GM21528 (cell line): Measurements from ENCODE around the gene ADAMTS8.
"Not testable (repeated sequence)": the region's sequence is repeated elsewhere in the genome, so short reads cannot be mapped to it uniquely, and the experiment has no call there.

ENCODE experiments used
- ATAC-seq: cut with Tn5 transposase; IDR thresholded peaks from one replicate; pipeline ENCODE4 v1.9.1; 2021; ENCODE audit warnings: mild to moderate bottlenecking, moderate library complexity; ENCODE audit not compliant: unreplicated experiment, low FRiP score

ADAMTS8 gene

DNA sequence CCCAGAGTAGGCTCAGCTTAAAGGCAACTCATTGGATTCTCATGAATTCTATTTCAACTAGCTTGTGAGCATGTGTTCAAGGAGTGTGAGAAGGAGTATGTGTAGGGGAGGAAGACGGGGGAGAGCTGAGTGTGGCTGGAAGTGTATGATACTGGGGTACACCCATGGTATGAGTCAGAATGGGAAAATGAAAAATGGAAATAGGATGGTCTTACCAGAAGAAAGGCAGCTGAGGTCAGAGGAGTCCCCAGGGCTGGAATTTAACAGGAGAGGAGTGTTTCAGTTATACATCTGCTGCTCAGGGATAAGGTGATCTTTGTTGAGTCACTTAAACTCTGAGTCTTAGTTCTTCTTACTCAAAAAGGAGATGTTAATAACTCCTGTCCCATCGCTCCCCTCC, 13.3 kb upstream of the ADAMTS8 start:
- ATAC-seq, result no peak

DNA sequence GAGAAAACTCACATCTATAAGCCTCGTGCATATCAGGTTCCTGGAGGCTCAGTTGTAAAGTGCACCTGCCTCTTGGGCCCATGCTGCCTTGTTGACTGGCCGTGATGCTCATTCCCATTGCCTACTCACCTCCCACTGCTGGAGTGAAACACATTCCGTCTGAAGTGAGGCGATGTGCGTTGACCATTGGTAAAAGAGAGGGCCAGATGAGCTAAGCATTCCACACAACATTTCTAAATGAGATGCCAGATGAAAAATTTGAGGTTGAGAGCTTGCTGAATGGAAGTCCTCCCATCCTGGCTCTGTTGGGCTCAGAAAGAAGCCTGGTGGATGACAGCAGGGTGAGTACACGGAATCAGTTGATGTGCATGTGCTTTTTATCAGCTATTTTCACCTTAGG, 11.5 kb upstream of the ADAMTS8 start:
- ATAC-seq, result no peak

DNA sequence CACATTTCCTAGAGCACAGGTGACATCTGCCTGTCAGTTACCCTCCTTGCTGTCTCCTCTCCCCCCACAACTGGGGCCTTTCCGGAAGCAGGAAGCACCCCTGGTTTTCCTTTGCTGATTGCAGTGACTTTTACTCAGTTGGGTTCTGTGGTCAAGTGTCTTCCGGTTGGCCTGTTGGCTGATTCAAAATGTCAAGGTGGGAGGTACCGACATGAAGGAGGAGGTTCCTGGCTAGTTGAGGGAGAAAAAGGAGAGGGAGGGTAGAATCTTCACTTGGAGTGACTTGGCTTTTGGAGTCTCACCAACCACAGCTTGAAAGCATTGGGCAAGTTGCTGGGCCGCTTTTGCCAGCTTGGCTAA, 10.7 kb upstream of the ADAMTS8 start:
- ATAC-seq, result no peak

DNA sequence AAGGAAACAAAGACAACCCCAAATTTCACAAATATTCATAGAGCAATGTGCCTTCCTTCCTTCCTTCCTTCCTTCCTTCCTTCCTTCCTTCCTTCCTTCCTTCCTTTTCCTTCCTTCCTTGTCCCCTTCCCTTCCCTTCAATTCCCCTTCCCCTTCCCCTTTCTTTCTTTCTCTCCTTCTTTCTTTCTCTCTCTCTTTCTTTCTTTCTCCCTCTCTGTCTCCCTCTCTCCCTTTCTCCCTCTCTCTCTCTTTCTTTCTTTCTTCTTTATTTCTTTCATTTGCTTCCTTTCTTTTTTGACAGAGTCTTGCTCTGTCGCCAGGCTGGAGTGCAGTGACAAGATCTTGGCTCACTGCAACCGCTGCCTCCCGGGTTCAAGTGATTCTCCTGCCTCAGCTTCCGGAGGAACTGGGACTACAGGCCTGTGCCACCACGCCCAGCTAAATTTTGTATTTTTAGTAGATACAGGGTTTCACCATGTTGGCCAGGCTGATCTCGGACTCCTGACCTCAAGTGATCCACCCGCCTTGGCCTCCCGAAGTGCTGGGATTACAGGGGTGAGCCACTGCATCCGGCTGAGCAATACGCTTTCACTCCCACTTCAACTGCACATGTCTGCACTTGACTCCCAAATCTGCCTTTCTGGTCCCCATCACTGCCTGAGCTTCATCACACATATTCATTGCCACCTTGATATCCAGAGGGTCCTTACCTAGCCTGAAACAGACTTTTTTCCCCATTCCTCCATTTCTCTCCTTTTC, 10.2 kb upstream of the ADAMTS8 start:
- not testable (repeated sequence) for ATAC-seq

DNA sequence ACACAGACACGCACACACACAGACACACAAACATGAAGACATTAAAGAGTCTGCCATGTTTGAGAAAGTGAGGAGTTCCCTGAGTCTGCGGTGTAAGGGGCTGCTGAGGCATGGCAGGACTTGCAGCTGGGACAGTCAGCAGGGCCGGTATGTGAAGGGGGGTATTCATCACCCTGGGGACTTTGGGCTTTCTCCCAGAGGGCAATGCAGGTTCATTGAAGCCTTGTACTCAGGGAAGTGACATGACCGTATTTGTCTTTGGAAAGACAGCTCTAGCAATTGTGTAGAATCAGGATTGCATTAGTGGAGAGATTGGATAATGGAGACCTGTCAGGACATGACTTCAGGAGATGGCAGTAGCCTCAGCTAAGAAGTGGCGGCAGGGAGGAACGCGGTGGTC, 9.4 kb upstream of the ADAMTS8 start:
- ATAC-seq, result no peak

DNA sequence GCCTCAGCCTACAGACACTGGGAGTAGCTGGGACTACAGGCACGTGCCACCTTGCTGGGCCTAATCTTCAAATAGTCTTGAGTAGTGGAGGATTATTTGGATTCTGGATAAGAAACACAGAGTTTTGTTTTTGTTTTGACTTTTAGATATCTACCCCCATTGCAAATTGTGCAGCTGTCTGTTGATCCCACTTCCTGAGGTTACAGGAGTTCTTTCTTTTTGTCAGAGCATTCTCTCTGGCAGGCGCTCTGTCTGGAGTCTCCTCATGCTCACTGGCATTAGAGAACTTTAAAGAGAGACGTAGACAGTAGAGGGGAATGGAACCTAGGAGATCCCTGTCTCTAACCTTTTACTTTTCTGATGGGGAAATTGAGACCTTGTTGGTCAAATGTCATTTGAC, 7.8 kb upstream of the ADAMTS8 start:
- no peak for ATAC-seq

DNA sequence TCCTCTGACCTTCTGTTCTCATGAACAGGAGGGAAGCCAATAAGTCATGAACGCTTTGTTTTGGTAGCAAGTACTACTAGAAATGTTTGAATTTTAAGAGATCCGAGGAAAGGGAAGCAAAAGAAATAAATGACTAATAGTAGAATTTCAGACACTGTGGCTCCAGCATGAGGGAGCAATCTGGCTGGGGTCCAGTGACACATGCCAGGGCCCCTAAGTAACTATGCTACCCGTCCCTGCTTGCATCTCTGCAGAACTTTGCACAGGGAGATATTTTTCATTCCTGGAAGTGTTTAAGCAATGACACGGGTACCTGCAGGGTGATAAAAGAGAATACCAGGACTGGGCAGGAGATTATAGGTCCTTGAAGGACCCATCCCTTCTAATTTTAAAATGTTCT, 7.3 kb upstream of the ADAMTS8 start:
- ATAC-seq, result no peak

DNA sequence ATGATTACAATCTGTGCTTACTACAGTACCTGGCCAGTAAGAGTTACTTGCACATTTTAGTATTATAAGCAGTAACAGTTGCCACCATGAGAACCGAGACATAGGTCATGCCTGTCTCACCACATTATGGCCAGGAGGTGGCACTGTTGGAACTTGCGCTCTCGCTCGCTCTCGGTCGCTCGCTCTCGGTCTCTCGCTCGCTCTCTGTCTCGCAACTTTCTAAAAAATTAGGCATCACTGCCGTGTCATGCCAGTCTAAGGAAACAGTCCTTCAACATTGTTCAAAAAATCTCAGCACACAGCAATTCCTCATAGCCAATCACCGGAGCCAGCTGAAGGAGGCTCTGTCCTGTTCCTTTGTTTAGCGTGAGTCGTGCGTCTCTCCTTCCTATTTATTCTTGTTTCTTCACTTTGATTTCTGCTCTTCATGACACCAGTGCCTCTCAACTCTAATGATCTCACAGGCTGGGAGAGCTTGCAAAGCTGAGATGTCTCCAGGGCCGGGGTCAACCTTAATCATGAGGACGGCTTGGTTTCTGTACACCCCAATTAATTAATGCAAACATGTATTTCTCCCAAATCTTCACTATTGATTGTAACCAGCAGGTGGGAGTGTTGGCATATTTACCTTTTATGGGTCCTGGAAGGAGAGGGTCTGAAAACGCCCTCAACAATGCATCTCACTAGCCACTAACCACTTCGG, 6.3 kb upstream of the ADAMTS8 start:
- ATAC-seq, result peak; percentile 92

DNA sequence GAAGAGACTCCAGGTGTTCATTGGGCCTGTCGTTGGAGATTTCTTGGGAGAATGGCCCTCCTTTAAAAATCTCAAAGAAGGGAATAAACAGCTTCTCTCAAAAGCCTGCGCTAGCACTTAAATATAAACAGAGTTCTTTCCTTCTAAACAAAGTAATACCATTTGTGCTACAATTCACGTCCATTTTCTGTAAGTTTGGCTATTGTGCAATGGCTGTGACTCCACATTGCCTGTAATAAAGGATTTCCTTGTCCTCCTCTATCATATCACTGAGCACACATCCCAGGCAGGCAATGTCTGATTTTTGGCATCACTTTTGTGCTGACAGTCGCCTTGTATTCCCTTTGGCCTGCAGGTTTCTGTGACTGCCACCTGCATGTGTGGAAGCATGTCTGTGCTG, 4.9 kb upstream of the ADAMTS8 start:
- no peak for ATAC-seq

DNA sequence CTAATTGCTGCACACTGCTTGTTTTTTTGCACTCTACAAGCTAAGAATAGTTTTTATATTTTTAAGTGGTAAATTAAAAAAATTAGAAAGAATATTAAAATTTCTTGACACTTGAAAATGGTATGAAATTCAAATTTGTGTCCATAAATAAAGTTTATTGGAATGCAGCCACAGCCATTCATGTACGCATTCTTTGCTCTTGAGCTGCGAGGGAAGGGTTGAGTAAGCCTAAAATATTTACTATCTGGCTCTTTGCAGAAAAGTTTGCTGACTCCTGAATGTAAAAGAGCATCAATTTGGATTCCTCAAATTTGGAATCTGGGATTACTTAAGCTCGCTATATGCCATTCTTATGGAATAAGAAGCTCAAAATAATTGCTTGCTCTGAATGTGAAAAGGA, 3.4 kb upstream of the ADAMTS8 start:
- no peak for ATAC-seq

DNA sequence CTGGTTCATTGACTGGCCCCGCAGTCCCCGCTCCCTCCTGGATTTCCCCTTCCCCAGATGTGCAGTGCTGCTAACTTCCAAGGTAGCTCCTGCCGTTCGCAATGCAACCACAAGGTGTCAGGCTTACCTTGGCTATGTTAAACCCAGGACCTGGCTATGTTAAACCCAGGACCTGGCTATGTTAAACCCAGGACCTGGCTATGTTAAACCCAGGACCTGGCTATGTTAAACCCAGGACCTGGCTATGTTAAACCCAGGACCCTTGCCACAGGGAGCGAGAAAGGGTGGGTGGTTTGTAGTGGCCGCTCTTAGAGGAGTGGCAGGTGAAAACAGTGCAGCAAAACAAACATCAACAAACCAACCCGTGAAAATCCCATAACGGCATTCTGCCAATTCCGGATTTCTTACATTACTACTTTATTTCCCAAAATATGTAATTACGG, 2.9 kb upstream of the ADAMTS8 start:
- no peak for ATAC-seq

DNA sequence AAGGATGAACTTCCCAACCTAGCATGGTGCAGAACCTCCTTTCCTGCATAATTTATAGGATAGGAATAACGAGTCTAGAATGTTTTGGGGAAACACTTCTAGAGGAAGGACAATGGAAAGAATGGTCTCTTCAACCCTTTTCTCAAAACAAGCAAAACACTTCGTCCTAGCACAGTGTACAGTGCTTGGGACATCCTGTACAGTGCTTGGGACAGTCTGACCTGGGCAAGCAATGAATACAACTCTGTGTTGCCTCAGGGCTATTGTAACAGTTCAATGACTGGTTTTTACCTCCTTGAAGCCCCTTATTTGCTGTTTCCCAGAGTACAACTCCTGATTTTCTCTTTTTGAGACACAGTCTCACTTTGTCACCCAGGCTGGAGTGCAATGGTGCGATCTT, 1.6 kb upstream of the ADAMTS8 start:
- ATAC-seq, result no peak

DNA sequence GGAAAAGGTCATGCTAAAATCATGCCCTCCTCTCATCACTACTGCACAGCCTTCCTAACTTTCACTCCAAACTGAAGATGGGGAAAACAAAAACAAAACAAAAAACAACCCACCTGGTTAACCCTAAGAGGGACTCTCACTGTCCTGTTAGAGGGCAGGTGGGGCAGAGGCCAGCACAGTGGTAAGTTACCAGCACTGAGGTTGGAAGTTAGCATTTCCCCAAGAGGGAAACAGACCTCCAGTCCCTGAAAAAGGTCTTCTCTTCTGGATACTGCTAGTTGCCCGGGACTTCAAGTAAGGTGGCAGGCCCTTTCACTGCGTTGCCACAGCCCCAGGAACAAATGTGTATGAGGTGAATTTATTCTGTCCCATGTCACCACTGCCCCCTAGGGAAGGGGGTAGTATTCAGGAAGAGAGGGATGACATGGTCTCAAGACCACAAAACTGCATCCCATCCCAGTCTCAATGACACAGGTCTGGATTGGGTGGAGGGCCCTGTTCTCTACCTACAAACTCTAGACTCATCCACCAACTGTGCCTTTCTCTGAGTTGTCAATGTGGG, 792 bp upstream of the ADAMTS8 start:
- ATAC-seq, result no peak

DNA sequence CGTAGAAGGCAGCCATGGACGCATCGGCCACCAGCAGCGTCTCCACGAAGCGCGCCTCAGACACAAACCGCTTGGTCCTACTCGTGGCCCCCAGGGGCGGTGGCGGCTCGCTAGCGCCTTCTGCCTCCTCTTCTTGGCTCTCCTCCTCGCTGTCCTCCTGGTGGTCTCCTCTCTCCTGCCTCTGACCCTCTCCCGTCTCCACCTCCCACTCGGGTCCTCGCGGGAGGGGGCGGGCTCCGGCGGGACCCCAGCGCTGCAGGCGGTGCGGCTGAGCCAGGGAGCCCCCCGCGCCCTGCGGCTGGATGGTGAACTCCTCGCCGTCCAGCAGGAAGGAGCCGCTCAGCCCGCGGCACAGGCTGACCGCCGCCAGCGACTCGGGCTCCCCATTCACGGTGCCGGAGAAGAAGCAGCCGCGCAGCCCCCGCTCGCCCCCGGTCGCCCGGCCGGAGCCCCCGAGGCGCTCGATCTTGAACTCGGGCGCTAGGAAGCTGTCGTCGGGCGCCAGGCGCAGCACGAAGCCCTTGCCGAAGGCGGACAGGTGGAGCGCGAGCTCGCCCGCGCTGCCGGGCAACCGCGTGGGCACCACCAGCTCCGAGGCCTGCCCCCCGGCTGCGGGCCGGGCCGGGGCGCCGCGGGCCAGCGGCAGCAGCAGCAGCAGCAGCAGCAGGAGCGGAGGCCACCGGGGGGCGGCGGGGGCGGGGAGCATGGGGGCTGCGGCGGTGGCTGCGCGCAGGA, 661 bp downstream of the ADAMTS8 start:
- ATAC-seq, result no peak

DNA sequence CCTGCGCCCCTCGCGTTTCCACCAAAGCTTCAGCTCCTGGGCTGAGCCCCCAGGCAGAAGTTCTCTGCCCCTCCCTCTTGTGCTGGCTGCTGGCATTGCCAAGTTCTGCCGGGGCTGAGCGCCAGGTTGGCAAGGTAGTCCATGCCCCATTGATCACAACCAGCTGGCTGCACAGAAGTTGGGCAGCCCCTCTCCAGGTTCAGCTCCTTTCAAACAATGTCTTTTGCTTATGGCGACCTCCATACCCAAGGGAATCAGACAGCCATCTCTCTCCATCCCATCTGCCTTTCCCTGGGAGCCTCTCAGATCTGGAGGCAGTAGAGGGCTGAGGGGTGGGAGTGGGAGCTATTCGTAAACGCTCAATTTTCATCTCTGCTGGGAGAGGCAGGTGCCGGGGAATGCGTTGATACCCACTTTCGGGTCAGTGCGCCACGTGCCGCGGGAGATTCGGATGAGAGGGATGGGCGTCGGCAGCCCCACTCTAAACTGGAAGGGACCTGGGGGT, 1.5 kb downstream of the ADAMTS8 start:
- ATAC-seq, result no peak

DNA sequence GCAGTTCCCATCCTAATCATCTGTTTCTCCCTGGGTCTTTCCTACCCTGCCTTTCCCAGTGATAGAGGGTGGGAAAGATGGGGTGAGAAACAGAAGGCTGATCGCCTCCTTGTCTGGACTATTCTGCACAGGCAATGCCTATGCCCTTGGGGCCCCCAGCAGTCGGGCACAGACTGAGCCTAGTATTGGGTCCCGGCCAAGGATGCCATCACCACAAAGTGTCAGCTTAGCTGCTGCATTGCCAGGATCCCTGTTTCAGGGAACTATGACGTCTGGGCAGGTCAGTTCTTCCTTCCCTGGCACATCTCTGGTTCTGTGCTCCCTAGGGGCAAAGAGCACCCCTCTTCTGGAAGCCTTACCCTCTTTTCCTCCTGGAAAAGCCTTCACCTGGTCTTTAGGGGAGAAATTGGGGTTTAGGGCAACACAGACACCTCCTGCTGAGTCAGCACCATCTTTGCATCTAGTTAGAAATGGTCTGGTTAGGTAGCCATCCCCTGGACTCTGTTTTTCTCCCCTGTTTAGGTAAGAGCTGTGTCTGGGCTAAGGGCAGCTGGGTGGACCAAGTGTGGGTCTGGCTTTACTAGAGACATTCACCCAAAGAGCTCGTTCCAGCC, 2.1 kb downstream of the ADAMTS8 start:
- no peak for ATAC-seq

DNA sequence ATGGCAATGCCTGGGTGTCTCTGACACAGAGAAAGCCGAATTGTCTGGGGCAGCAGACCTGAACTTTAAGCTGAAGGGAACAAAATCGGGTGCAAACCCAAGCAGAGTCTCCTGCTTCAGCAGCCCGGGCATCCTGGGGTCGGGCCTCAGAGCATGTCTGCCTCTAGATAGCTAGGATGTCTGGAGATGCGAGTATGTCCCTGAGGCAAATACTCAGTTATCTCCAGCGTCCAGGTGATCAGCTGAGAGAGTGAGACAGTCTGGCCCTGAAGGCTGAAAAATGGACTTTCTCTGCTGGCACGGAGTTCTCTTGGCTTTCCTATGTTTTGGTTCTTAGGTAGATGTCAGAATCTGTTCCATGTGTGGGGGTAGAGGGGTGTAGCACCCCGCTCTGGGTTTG, 3.3 kb downstream of the ADAMTS8 start:
- no peak for ATAC-seq

DNA sequence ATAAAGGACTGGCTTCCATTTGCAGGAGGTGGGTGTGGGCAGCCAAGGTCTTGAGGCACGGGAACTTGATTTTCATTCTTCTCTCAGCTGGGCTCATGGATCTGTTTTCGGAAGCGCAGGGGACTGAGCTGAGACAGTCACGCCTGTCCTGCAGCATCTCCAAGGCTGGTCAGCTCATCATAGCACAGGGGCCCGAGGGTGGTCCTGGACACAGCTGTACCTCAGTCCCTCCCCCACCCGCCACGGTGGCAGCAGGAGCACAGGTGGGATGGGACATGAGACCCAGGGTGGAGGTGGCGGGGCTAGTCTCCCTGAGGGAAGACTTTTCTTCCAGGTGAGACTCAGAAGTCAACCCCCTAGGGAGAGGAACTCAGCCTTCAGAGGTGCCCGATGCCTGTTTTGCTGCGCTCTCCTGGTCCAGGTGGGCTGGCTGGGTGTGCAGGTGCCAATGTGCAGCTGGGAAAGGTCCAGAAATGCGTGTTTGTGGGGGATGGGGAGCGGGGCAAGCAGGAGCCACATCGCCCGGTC, 3.7 kb downstream of the ADAMTS8 start:
- ATAC-seq, result no peak

DNA sequence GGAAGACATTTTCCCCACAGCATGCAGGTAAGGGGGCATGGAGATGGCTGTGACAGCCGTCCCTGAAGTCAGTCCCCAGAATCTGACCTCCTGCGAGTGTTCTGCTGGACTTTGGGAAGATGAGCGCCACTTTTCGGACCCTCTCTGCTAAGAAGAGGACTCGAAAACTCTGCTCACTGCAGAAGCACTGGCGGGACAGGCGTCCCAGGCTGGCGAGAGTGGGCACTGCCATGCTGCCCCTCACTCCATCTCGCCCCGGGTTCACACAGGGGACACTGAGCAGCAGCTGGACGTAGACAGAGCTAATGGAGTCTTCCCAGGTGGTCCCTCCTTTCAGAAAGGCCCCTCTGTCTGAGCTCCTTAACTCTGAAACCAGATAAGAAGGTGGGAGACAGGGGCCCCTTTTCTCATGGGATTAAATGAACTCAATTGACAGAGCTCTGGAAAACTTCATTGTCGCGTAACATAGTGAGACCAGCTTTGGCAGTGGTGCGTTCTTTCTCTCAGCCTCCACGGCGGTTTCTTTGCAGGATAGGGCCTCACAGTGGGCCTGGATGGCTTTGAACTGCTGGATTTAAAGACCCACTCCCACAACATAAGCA, 4.8 kb downstream of the ADAMTS8 start:
- ATAC-seq, result no peak
